Adipocyte (in vitro differentiated cells): ENCODE measurements around the gene EGFL7.

ENCODE experiments used
- DNase-seq: peaks from one replicate; pipeline ENCODE4 v3.0.0-alpha.2; 2015; ENCODE audit warnings: low read depth
- H3K27me3 ChIP-seq: replicated peaks from 2 replicates; pipeline ENCODE4 v1.7.0; 2013; ENCODE audit warnings: mild to moderate bottlenecking, low read length, moderate library complexity; ENCODE audit not compliant: control insufficient read depth, insufficient read depth
- H3K36me3 ChIP-seq: 2 replicates; pipeline ENCODE4 v1.7.0; 2013; ENCODE audit warnings: low read length, mild to moderate bottlenecking, moderate library complexity; ENCODE audit not compliant: control insufficient read depth, insufficient read depth, severe bottlenecking
- H3K4me1 ChIP-seq: 2 replicates; pipeline ENCODE4 v1.7.0; 2013; ENCODE audit warnings: mild to moderate bottlenecking, low read length, moderate library complexity; ENCODE audit not compliant: control insufficient read depth, insufficient read depth
- H3K4me3 ChIP-seq: 2 replicates; pipeline ENCODE4 v1.7.0; 2013; ENCODE audit warnings: mild to moderate bottlenecking, low read length, moderate library complexity
- H3K9ac ChIP-seq: 2 replicates; pipeline ENCODE4 v1.7.0; 2013; ENCODE audit warnings: mild to moderate bottlenecking, low read length, moderate library complexity
- H3K9me3 ChIP-seq: 2 replicates; pipeline ENCODE4 v1.7.0; 2013; ENCODE audit warnings: mild to moderate bottlenecking, low read length, moderate library complexity; ENCODE audit not compliant: control insufficient read depth

The EGFL7 gene

GRCh38 chr9:136689108-136689460 is 26.4 kb downstream of the EGFL7 start:
- no peaks in the 10 kb centered on the region for H3K27me3 ChIP-seq
- H3K9me3 ChIP-seq, result no peaks in the 10 kb centered on the region
- H3K9ac ChIP-seq, result no peak overlapping the region
- H3K4me1 ChIP-seq, result peaks cover 13% of the 10 kb centered on the region
- no peak overlapping the region for H3K4me3 ChIP-seq
- H3K36me3 ChIP-seq, result peaks cover 7% of the 10 kb centered on the region
- DNase-seq, result no peak

GRCh38 chr9:136690104-136690805 is 27.5 kb downstream of the EGFL7 start:
- peaks cover 6% of the 10 kb centered on the region for H3K4me1 ChIP-seq
- no peaks in the 10 kb centered on the region for H3K9me3 ChIP-seq
- no peak overlapping the region for H3K4me3 ChIP-seq
- no peak overlapping the region for H3K9ac ChIP-seq
- no peak for DNase-seq
- no peaks in the 10 kb centered on the region for H3K27me3 ChIP-seq
- no peaks in the 10 kb centered on the region for H3K36me3 ChIP-seq

GRCh38 chr9:136690806-136691261 is 28.1 kb downstream of the EGFL7 start:
- Histone ChIP-seq H3K9ac (no peak overlapping the region), H3K4me3 (no peak overlapping the region), H3K4me1 (peaks cover 3% of the 10 kb centered on the region), H3K9me3 (no peaks in the 10 kb centered on the region), H3K36me3 (no peaks in the 10 kb centered on the region), H3K27me3 (peaks cover 2% of the 10 kb centered on the region)
- no peak for DNase-seq

GRCh38 chr9:136691316-136692184 is 28.8 kb downstream of the EGFL7 start:
- DNase-seq, result no peak
- no peak overlapping the region for H3K4me3 ChIP-seq
- H3K27me3 ChIP-seq, result peaks cover 8% of the 10 kb centered on the region
- H3K9me3 ChIP-seq, result no peaks in the 10 kb centered on the region
- no peaks in the 10 kb centered on the region for H3K36me3 ChIP-seq
- H3K9ac ChIP-seq, result no peak overlapping the region
- no peaks in the 10 kb centered on the region for H3K4me1 ChIP-seq

- no peaks in the 10 kb centered on the region for H3K36me3 ChIP-seq
Measured at GRCh38 chr9:136692185-136693134, 29.7 kb downstream of the EGFL7 start.

GRCh38 chr9:136693135-136693489 is 30.4 kb downstream of the EGFL7 start:
- H3K36me3 ChIP-seq, result no peaks in the 10 kb centered on the region
- H3K9ac ChIP-seq, result no peak overlapping the region
- peaks cover 8% of the 10 kb centered on the region for H3K27me3 ChIP-seq
- peaks cover 10% of the 10 kb centered on the region for H3K4me1 ChIP-seq
- H3K9me3 ChIP-seq, result no peaks in the 10 kb centered on the region
- H3K4me3 ChIP-seq, result no peak overlapping the region
- DNase-seq, result no peak

More at GRCh38 chr9:136692185-136693134, 29.7 kb downstream of the EGFL7 start:
- no peak for DNase-seq
- Histone ChIP-seq H3K4me1 (peaks cover 5% of the 10 kb centered on the region), H3K27me3 (peaks cover 8% of the 10 kb centered on the region), H3K9ac (no peak overlapping the region), H3K9me3 (no peaks in the 10 kb centered on the region), H3K4me3 (no peak overlapping the region)

GRCh38 chr9:136693490-136694162 is 30.9 kb downstream of the EGFL7 start:
- Histone ChIP-seq H3K4me3 (no peak overlapping the region), H3K9me3 (no peaks in the 10 kb centered on the region), H3K9ac (no peak overlapping the region), H3K27me3 (peaks cover 8% of the 10 kb centered on the region), H3K36me3 (no peaks in the 10 kb centered on the region), H3K4me1 (peaks cover 10% of the 10 kb centered on the region)
- DNase-seq, result no peak

GRCh38 chr9:136694163-136694871 is 31.6 kb downstream of the EGFL7 start:
- no peak overlapping the region for H3K4me3 ChIP-seq
- H3K9ac ChIP-seq, result no peak overlapping the region
- peak; percentile 66 for DNase-seq
- no peaks in the 10 kb centered on the region for H3K36me3 ChIP-seq
- H3K27me3 ChIP-seq, result peaks cover 8% of the 10 kb centered on the region
- H3K4me1 ChIP-seq, result peaks cover 10% of the 10 kb centered on the region
- no peaks in the 10 kb centered on the region for H3K9me3 ChIP-seq

- H3K4me3 ChIP-seq, result no peak overlapping the region
- H3K4me1 ChIP-seq, result peaks cover 10% of the 10 kb centered on the region
- no peak for DNase-seq
- no peak overlapping the region for H3K9ac ChIP-seq
- no peaks in the 10 kb centered on the region for H3K36me3 ChIP-seq
- no peaks in the 10 kb centered on the region for H3K9me3 ChIP-seq
- H3K27me3 ChIP-seq, result peaks cover 8% of the 10 kb centered on the region
Measured at GRCh38 chr9:136694872-136695247, 32.1 kb downstream of the EGFL7 start.

- H3K27me3 ChIP-seq, result peaks cover 8% of the 10 kb centered on the region
- no peak overlapping the region for H3K4me3 ChIP-seq
- H3K9ac ChIP-seq, result no peak overlapping the region
- DNase-seq, result no peak
- H3K36me3 ChIP-seq, result no peaks in the 10 kb centered on the region
- H3K4me1 ChIP-seq, result peaks cover 15% of the 10 kb centered on the region
- no peaks in the 10 kb centered on the region for H3K9me3 ChIP-seq
Measured at GRCh38 chr9:136695435-136695895, 32.7 kb downstream of the EGFL7 start.
